HepG2 (cell line): ENCODE results near the gene AJUBA. TPM values are rescaled to one million over a fixed set of nuclear protein-coding genes. Genes with fewer than 3 reads are reported as not detected.

Source experiments
- ATM ChIP-seq: fragments of 450-650 bp; IDR thresholded peaks from 2 replicates; pipeline ENCODE4 v1.7.1; 2017; ENCODE audit warnings: mild to moderate bottlenecking, borderline replicate concordance
- CBX1 ChIP-seq: IDR thresholded peaks from one replicate; pipeline ENCODE4 v1.6.1; 2016; ENCODE audit warnings: antibody characterized with exemption, low read depth
- HMG20B ChIP-seq: conservative IDR thresholded peaks from 2 replicates; pipeline ENCODE4 v1.6.1; 2016; ENCODE audit warnings: missing genetic modification reagents, missing compliant biosample characterization
- HNRNPK ChIP-seq: fragments of 200-400 bp; formaldehyde crosslinking; IDR thresholded peaks from 2 replicates; pipeline ENCODE4 v1.6.1; 2018; ENCODE audit warnings: low read length, low read depth, moderate library complexity, mild to moderate bottlenecking; ENCODE audit not compliant: poor library complexity, severe bottlenecking
- MBD4 ChIP-seq: IDR thresholded peaks from 2 replicates; pipeline ENCODE4 v1.6.1; 2012; ENCODE audit warnings: low read length, inconsistent platforms, borderline replicate concordance
- RORA ChIP-seq: sonication (generic); formaldehyde crosslinking; IDR thresholded peaks from 2 replicates; pipeline ENCODE4 v1.5.0; 2020; ENCODE audit warnings: mild to moderate bottlenecking, missing genetic modification reagents, moderate library complexity
- SKIL ChIP-seq: sonication (generic); formaldehyde crosslinking; IDR thresholded peaks from 2 replicates; pipeline ENCODE4 v1.8.0; 2022; ENCODE audit warnings: missing genetic modification reagents, mild to moderate bottlenecking, moderate library complexity, borderline replicate concordance
- WIZ ChIP-seq: sonication (generic); formaldehyde crosslinking; IDR thresholded peaks from 2 replicates; pipeline ENCODE4 v1.5.1; 2020; ENCODE audit warnings: mild to moderate bottlenecking, missing genetic modification reagents
- ZBTB21 ChIP-seq: sonication (generic); formaldehyde crosslinking; IDR thresholded peaks from 2 replicates; pipeline ENCODE4 v1.4.0; 2020; ENCODE audit warnings: missing genetic modification reagents
- ZNF12 ChIP-seq: sonication (generic); formaldehyde crosslinking; IDR thresholded peaks from 2 replicates; pipeline ENCODE4 v1.5.0; 2020; ENCODE audit warnings: missing genetic modification reagents
- ZNF17 ChIP-seq: sonication (generic); formaldehyde crosslinking; IDR thresholded peaks from 2 replicates; pipeline ENCODE4 v1.5.0; 2020; ENCODE audit warnings: mild to moderate bottlenecking, missing genetic modification reagents
- ZNF432 ChIP-seq: sonication (generic); formaldehyde crosslinking; IDR thresholded peaks from 2 replicates; pipeline ENCODE4 v1.5.0; 2020; ENCODE audit warnings: missing genetic modification reagents, mild to moderate bottlenecking, borderline replicate concordance
- polyA plus RNA-seq, 8 experiments: library from polyadenylated mRNA; depleted of rRNA in 3 of 8; stranded (reverse) in 7 of 8; unstranded in 1 of 8; fragments of >200 nt; fragmentation: Illumina TruSeq in 4 of 8; extraction: Trizol in 4 of 8; gene quantifications; 2 replicates each; pipeline versions ENCODE4 v1.2.1 to v1.2.3, GENCODE V29; 2011 to 2016; ENCODE audit warnings: low read depth in 4 of 8, missing spikeins in 1 of 8, mixed read lengths in 1 of 8; ENCODE audit not compliant: insufficient read depth in 1 of 8
- total RNA-seq, 5 experiments: library from RNA; depleted of rRNA; stranded (reverse); fragments of >200 nt; fragmentation: Illumina TruSeq; extraction: Trizol; gene quantifications; 2 replicates each; pipeline ENCODE4 v1.2.3, GENCODE V29; 2016; ENCODE audit warnings: low read depth in 1 of 5
- TF ChIP-seq, protein P1 (sequence below): sonication (generic); formaldehyde crosslinking; IDR thresholded peaks from 2 replicates; pipeline ENCODE4 v1.4.0; 2020; ENCODE audit warnings: missing genetic modification reagents, borderline replicate concordance
- TF ChIP-seq, protein P2 (sequence below): sonication (generic); formaldehyde crosslinking; IDR thresholded peaks from 2 replicates; pipeline ENCODE4 v1.5.1; 2020; ENCODE audit warnings: missing genetic modification reagents, mild to moderate bottlenecking, borderline replicate concordance
- TF ChIP-seq, protein P3 (sequence below): sonication (generic); formaldehyde crosslinking; IDR thresholded peaks from 2 replicates; pipeline ENCODE4 v1.4.0; 2020; ENCODE audit warnings: missing genetic modification reagents, borderline replicate concordance
- TF ChIP-seq, protein P4 (sequence below): sonication (generic); formaldehyde crosslinking; IDR thresholded peaks from 2 replicates; pipeline ENCODE4 v1.4.0; 2020; ENCODE audit warnings: missing genetic modification reagents

AJUBA gene
- total and polyA plus RNA-seq, 2 of the 13 experiments (the other 11 are each of a cell fraction or from before 2014, with no cell fraction given) = 157 to 241 TPM

GRCh38 chr14:22982477-22983245 is at the start of gene AJUBA (continued):
- TF ChIP-seq HMG20B (peak; percentile 95), WIZ (CRISPR knock-in tag) (peak; percentile 48; the same call in 1 of the 2 replicates), ZNF12 (peak; percentile 81), ZNF432 (no peak), ZBTB21 (CRISPR knock-in tag) (peak; percentile 64; the same call in 1 of the 2 replicates), ZNF17 (CRISPR knock-in tag) (no peak), RORA (CRISPR knock-in tag) (no peak), MBD4 (no peak), HNRNPK (no peak), ATM (no peak), CBX1 (peak; percentile 98), SKIL (CRISPR knock-in tag) (no peak)
- TF ChIP-seq, protein P1, sequence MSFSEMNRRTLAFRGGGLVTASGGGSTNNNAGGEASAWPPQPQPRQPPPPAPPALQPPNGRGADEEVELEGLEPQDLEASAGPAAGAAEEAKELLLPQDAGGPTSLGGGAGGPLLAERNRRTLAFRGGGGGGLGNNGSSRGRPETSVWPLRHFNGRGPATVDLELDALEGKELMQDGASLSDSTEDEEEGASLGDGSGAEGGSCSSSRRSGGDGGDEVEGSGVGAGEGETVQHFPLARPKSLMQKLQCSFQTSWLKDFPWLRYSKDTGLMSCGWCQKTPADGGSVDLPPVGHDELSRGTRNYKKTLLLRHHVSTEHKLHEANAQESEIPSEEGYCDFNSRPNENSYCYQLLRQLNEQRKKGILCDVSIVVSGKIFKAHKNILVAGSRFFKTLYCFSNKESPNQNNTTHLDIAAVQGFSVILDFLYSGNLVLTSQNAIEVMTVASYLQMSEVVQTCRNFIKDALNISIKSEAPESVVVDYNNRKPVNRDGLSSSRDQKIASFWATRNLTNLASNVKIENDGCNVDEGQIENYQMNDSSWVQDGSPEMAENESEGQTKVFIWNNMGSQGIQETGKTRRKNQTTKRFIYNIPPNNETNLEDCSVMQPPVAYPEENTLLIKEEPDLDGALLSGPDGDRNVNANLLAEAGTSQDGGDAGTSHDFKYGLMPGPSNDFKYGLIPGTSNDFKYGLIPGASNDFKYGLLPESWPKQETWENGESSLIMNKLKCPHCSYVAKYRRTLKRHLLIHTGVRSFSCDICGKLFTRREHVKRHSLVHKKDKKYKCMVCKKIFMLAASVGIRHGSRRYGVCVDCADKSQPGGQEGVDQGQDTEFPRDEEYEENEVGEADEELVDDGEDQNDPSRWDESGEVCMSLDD (CRISPR knock-in tag) = no peak
- TF ChIP-seq, protein P2, sequence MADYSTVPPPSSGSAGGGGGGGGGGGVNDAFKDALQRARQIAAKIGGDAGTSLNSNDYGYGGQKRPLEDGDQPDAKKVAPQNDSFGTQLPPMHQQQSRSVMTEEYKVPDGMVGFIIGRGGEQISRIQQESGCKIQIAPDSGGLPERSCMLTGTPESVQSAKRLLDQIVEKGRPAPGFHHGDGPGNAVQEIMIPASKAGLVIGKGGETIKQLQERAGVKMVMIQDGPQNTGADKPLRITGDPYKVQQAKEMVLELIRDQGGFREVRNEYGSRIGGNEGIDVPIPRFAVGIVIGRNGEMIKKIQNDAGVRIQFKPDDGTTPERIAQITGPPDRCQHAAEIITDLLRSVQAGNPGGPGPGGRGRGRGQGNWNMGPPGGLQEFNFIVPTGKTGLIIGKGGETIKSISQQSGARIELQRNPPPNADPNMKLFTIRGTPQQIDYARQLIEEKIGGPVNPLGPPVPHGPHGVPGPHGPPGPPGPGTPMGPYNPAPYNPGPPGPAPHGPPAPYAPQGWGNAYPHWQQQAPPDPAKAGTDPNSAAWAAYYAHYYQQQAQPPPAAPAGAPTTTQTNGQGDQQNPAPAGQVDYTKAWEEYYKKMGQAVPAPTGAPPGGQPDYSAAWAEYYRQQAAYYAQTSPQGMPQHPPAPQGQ = peak; percentile 86
- TF ChIP-seq, protein P3, sequence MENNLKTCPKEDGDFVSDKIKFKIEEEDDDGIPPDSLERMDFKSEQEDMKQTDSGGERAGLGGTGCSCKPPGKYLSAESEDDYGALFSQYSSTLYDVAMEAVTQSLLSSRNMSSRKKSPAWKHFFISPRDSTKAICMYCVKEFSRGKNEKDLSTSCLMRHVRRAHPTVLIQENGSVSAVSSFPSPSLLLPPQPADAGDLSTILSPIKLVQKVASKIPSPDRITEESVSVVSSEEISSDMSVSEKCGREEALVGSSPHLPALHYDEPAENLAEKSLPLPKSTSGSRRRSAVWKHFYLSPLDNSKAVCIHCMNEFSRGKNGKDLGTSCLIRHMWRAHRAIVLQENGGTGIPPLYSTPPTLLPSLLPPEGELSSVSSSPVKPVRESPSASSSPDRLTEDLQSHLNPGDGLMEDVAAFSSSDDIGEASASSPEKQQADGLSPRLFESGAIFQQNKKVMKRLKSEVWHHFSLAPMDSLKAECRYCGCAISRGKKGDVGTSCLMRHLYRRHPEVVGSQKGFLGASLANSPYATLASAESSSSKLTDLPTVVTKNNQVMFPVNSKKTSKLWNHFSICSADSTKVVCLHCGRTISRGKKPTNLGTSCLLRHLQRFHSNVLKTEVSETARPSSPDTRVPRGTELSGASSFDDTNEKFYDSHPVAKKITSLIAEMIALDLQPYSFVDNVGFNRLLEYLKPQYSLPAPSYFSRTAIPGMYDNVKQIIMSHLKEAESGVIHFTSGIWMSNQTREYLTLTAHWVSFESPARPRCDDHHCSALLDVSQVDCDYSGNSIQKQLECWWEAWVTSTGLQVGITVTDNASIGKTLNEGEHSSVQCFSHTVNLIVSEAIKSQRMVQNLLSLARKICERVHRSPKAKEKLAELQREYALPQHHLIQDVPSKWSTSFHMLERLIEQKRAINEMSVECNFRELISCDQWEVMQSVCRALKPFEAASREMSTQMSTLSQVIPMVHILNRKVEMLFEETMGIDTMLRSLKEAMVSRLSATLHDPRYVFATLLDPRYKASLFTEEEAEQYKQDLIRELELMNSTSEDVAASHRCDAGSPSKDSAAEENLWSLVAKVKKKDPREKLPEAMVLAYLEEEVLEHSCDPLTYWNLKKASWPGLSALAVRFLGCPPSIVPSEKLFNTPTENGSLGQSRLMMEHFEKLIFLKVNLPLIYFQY = no peak; the same call in none of the 2 replicates
- TF ChIP-seq, protein P4, sequence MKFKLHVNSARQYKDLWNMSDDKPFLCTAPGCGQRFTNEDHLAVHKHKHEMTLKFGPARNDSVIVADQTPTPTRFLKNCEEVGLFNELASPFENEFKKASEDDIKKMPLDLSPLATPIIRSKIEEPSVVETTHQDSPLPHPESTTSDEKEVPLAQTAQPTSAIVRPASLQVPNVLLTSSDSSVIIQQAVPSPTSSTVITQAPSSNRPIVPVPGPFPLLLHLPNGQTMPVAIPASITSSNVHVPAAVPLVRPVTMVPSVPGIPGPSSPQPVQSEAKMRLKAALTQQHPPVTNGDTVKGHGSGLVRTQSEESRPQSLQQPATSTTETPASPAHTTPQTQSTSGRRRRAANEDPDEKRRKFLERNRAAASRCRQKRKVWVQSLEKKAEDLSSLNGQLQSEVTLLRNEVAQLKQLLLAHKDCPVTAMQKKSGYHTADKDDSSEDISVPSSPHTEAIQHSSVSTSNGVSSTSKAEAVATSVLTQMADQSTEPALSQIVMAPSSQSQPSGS = peak; percentile 86; the same call in 1 of the 2 replicates
